A549 (cell line): ENCODE data around the gene FILIP1L. TPM values are rescaled to one million over a fixed set of nuclear protein-coding genes. Genes with fewer than 3 reads are reported as not detected.

ENCODE experiments used
- ATAC-seq, 2 experiments: fragments of 200-7000 bp in 1 of 2; fragments of >200 bp in 1 of 2; cut with Nextera tagmentation in 1 of 2; cut with Tn5 transposase in 1 of 2; 3 replicates each; pipeline versions ENCODE4 v1.8.0 to v1.9.1; 2018 to 2020; ENCODE audit warnings: mild to moderate bottlenecking in 1 of 2, moderate library complexity in 1 of 2
- CTCF ChIA-PET: fragments of 300-600 bp; sonication (Branson Sonifier 250); formaldehyde crosslinking; extraction: SDS; loops from one replicate; lab custom pipeline; 2021; ENCODE audit warnings: antibody characterized with exemption, inconsistent platforms; lab: Yijun Ruan, JAX
- POLR2A ChIA-PET: fragments of 350-600 bp; formaldehyde crosslinking; extraction: SDS; loops from one replicate; lab custom pipeline; 2021; ENCODE audit warnings: antibody characterized with exemption, inconsistent platforms; lab: Yijun Ruan, JAX
- DNase-seq, 2 experiments: peaks; one replicate each; pipeline versions ENCODE4 v3.0.0 to v3.0.0-alpha.2; 2011 to 2016; ENCODE audit warnings: low read depth in 1 of 2, low spot score in 1 of 2
- FAIRE-seq: peaks from 2 replicates; lab custom pipeline; 2011; peaks lifted over from hg19 to GRCh38; lab: Jason Lieb, UNC
- H3K27ac ChIP-seq, 2 experiments: fragments of >200 bp; sonication (Bioruptor Twin); formaldehyde crosslinking; 3 replicates each; pipeline ENCODE4 v1.5.1; 2016 to 2017
- H3K4me1 ChIP-seq: fragments of >200 bp; sonication (Bioruptor Twin); formaldehyde crosslinking; 3 replicates; pipeline ENCODE4 v1.6.1; 2016
- H3K4me2 ChIP-seq: fragments of >200 bp; sonication (Bioruptor Twin); formaldehyde crosslinking; 3 replicates; pipeline ENCODE4 v1.6.1; 2016
- H3K4me3 ChIP-seq: fragments of >200 bp; sonication (Bioruptor Twin); formaldehyde crosslinking; 3 replicates; pipeline ENCODE4 v1.5.1; 2016
- H3K9me3 ChIP-seq: fragments of >200 bp; sonication (Bioruptor Twin); formaldehyde crosslinking; 3 replicates; pipeline ENCODE4 v1.6.1; 2016
- CHD4 ChIP-seq: fragments of 200-600 bp; sonication (generic); IDR thresholded peaks from 2 replicates; pipeline ENCODE4 v1.6.1; 2016; ENCODE audit warnings: antibody characterized with exemption, mild to moderate bottlenecking, borderline replicate concordance
- FOSL2 ChIP-seq, 2 experiments: fragments of 450-650 bp in 1 of 2; fragments of >200 bp in 1 of 2; sonication (Bioruptor Twin) in 1 of 2; formaldehyde crosslinking; IDR thresholded peaks; 2 replicates each; pipeline versions ENCODE4 v1.5.0 to v1.6.1; 2016 to 2020; ENCODE audit warnings: mild to moderate bottlenecking in 1 of 2, moderate library complexity in 1 of 2
- HEYL ChIP-seq: fragments of 250-450 bp; sonication (Bioruptor Pico); IDR thresholded peaks from 2 replicates; pipeline ENCODE4 v1.8.0; 2021; ENCODE audit warnings: mild to moderate bottlenecking, moderate library complexity
- HOXA7 ChIP-seq: fragments of 250-450 bp; sonication (Bioruptor Pico); IDR thresholded peaks from 2 replicates; pipeline ENCODE4 v1.5.0; 2020; ENCODE audit warnings: mild to moderate bottlenecking, moderate library complexity
- HOXB13 ChIP-seq: fragments of 250-450 bp; sonication (Bioruptor Pico); IDR thresholded peaks from 2 replicates; pipeline ENCODE4 v1.5.0; 2020; ENCODE audit warnings: low read depth, mild to moderate bottlenecking, moderate library complexity
- JUNB ChIP-seq: fragments of >200 bp; sonication (Bioruptor Twin); formaldehyde crosslinking; IDR thresholded peaks from 2 replicates; pipeline ENCODE4 v1.6.1; 2016
- MAFK ChIP-seq: fragments of 450-650 bp; IDR thresholded peaks from 2 replicates; pipeline ENCODE4 v1.6.1; 2014; ENCODE audit not compliant: partially characterized antibody
- MYC ChIP-seq: IDR thresholded peaks from 2 replicates; pipeline ENCODE4 v1.6.1; 2012; ENCODE audit warnings: mild to moderate bottlenecking, inconsistent platforms, low read length, improper control_type of control experiment, borderline replicate concordance
- NFE2L2 ChIP-seq: fragments of 150-350 bp; conservative IDR thresholded peaks from 2 replicates; pipeline ENCODE4 v1.6.1; 2014; ENCODE audit warnings: low read length
- POLR2A ChIP-seq: IDR thresholded peaks from 2 replicates; pipeline ENCODE4 v1.6.1; 2012; ENCODE audit warnings: mild to moderate bottlenecking, low read length
- POLR2AphosphoS2 ChIP-seq: conservative IDR thresholded peaks from 2 replicates; pipeline ENCODE4 v1.6.1; 2012; ENCODE audit warnings: low read length, improper control_type of control experiment, inconsistent platforms
- RAD21 ChIP-seq, 2 experiments: fragments of >200 bp in 1 of 2; sonication (Bioruptor Twin) in 1 of 2; formaldehyde crosslinking in 1 of 2; IDR thresholded peaks in 1 of 2; conservative IDR thresholded peaks in 1 of 2; 2 replicates in 1 of 2; 3 replicates in 1 of 2; pipeline ENCODE4 v1.6.1; 2012 to 2018; ENCODE audit warnings: inconsistent platforms in 1 of 2
- RARB ChIP-seq: fragments of 250-450 bp; sonication (Bioruptor Pico); IDR thresholded peaks from 2 replicates; pipeline ENCODE4 v1.8.0; 2021; ENCODE audit warnings: mild to moderate bottlenecking, moderate library complexity
- RCOR1 ChIP-seq: fragments of 150-350 bp; IDR thresholded peaks from 2 replicates; pipeline ENCODE4 v1.6.1; 2014; ENCODE audit warnings: antibody characterized with exemption, low read length, low read depth
- RNF2 ChIP-seq: fragments of 200-600 bp; sonication (generic); IDR thresholded peaks from 2 replicates; pipeline ENCODE4 v1.6.1; 2016; ENCODE audit warnings: low read depth, mild to moderate bottlenecking, antibody characterized with exemption, moderate library complexity, borderline replicate concordance
- WGBS: methylation state at CpG from one replicate; pipeline ENCODE4 v1.1.6; 2017; ENCODE audit errors: missing lambda C conversion rate; 5-methylcytosine and 5-hydroxymethylcytosine counted together
- polyA plus RNA-seq, 4 experiments: library from polyadenylated mRNA; depleted of rRNA in 3 of 4; stranded (reverse); fragments of >200 nt; fragmentation: RNase III in 1 of 4; extraction: RNeasy Plus Mini Kit Qiagen cat#74134 plus additional on column Dnase treatment in 1 of 4; gene quantifications; 2 replicates in 3 of 4; 3 replicates in 1 of 4; pipeline ENCODE4 v1.2.3, GENCODE V29; 2011 to 2017
- TF ChIP-seq, protein P1 (sequence below): fragments of 450-650 bp; IDR thresholded peaks from 2 replicates; pipeline ENCODE4 v1.6.1; 2014; ENCODE audit warnings: antibody characterized with exemption
- TF ChIP-seq, protein P2 (sequence below): fragments of >200 bp; sonication (Bioruptor Twin); formaldehyde crosslinking; IDR thresholded peaks from 3 replicates; pipeline ENCODE4 v1.5.1; 2016
- TF ChIP-seq, protein P3 (sequence below): IDR thresholded peaks from 2 replicates; pipeline ENCODE4 v1.6.1; 2012; ENCODE audit warnings: low read depth, borderline replicate concordance
- TF ChIP-seq, protein P4 (sequence below): fragments of 200-600 bp; sonication (generic); IDR thresholded peaks from 2 replicates; pipeline ENCODE4 v1.6.1; 2016; ENCODE audit warnings: antibody characterized with exemption, mild to moderate bottlenecking, moderate library complexity
- TF ChIP-seq, protein P5 (sequence below): IDR thresholded peaks from 2 replicates; pipeline ENCODE4 v1.6.1; 2012
- TF ChIP-seq, protein P6 (sequence below): fragments of >200 bp; sonication (Bioruptor Twin); formaldehyde crosslinking; IDR thresholded peaks from 3 replicates; pipeline ENCODE4 v1.6.1; 2016
- TF ChIP-seq, protein P7 (sequence below): fragments of 150-350 bp; IDR thresholded peaks from 2 replicates; pipeline ENCODE4 v1.6.1; 2014; ENCODE audit warnings: low read depth, mild to moderate bottlenecking, low read length

Gene FILIP1L
- polyA plus RNA-seq, 2 of the 4 experiments (the other 2 are of a cell fraction): 0.19 to 0.45 TPM

DNA sequence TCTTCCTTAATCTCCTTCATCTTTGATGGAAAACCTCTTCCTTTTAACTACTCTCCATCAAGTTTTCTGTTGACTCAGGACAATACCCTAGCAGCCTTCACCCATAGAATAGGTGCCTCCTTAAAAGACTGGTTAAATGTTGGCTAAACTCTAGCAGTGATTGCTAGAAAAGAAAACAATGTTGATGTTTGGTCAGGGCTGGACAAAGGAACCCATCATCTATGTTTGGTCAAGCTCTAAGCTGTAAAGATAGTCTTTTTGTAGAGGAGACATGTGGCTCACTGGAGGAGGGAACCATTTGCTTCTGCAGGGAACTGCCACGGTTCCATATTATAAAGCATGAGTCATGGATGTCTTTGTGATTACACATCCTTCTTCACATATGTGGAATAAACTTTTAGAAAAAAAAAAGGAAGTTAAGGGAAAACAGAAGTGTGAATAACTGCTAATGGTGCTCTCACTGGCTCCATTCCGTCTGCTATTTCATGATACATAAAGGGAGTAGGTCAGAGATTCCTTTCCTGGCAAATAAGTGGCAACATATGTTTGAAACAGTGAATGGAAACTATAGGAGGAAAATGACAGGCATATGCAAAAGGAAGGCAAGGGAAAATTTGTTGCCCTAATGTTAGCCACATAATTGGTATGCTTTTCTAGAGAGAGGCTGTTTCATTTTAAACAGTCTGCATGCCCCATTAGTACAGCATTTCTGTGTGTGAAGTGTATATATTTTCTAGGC is 218.4 kb downstream of the FILIP1L start:
- H3K4me3 ChIP-seq: no peak overlapping the region
- H3K9me3 ChIP-seq: no peaks in the 10 kb centered on the region
- CTCF ChIA-PET: interaction anchor here (0.6 to 1.2 kb wide), 2 partner anchors 14 to 96 kb away, joined by 3 read pairs; no protein-coding TSS in a partner anchor
- POLR2A ChIA-PET: no interaction called here
- ATAC-seq: peak; percentile 82 to 90; a peak in 5 of 6 replicates
- WGBS: 5% methylated on average over 2 of the region's 2 CpGs
- peaks cover 21% of the 10 kb centered on the region for H3K4me1 ChIP-seq
- FAIRE-seq: no peak
- no peak for TF ChIP-seq HOXB13 (CRISPR knock-in tag)
- TF ChIP-seq JUNB: peak; percentile 62
- TF ChIP-seq MYC: no peak
- TF ChIP-seq RARB (CRISPR knock-in tag): no peak
- TF ChIP-seq RAD21 (conservative IDR thresholded peaks at IDR 0.05 in 1 of 2, IDR thresholded peaks at IDR 0.05 in 1 of 2): no peak
- TF ChIP-seq, protein P1, sequence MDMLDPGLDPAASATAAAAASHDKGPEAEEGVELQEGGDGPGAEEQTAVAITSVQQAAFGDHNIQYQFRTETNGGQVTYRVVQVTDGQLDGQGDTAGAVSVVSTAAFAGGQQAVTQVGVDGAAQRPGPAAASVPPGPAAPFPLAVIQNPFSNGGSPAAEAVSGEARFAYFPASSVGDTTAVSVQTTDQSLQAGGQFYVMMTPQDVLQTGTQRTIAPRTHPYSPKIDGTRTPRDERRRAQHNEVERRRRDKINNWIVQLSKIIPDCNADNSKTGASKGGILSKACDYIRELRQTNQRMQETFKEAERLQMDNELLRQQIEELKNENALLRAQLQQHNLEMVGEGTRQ: no peak
- TF ChIP-seq, protein P2, sequence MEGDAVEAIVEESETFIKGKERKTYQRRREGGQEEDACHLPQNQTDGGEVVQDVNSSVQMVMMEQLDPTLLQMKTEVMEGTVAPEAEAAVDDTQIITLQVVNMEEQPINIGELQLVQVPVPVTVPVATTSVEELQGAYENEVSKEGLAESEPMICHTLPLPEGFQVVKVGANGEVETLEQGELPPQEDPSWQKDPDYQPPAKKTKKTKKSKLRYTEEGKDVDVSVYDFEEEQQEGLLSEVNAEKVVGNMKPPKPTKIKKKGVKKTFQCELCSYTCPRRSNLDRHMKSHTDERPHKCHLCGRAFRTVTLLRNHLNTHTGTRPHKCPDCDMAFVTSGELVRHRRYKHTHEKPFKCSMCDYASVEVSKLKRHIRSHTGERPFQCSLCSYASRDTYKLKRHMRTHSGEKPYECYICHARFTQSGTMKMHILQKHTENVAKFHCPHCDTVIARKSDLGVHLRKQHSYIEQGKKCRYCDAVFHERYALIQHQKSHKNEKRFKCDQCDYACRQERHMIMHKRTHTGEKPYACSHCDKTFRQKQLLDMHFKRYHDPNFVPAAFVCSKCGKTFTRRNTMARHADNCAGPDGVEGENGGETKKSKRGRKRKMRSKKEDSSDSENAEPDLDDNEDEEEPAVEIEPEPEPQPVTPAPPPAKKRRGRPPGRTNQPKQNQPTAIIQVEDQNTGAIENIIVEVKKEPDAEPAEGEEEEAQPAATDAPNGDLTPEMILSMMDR: no peak
- TF ChIP-seq, protein P3, sequence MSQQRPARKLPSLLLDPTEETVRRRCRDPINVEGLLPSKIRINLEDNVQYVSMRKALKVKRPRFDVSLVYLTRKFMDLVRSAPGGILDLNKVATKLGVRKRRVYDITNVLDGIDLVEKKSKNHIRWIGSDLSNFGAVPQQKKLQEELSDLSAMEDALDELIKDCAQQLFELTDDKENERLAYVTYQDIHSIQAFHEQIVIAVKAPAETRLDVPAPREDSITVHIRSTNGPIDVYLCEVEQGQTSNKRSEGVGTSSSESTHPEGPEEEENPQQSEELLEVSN: no peak
- TF ChIP-seq, protein P4, sequence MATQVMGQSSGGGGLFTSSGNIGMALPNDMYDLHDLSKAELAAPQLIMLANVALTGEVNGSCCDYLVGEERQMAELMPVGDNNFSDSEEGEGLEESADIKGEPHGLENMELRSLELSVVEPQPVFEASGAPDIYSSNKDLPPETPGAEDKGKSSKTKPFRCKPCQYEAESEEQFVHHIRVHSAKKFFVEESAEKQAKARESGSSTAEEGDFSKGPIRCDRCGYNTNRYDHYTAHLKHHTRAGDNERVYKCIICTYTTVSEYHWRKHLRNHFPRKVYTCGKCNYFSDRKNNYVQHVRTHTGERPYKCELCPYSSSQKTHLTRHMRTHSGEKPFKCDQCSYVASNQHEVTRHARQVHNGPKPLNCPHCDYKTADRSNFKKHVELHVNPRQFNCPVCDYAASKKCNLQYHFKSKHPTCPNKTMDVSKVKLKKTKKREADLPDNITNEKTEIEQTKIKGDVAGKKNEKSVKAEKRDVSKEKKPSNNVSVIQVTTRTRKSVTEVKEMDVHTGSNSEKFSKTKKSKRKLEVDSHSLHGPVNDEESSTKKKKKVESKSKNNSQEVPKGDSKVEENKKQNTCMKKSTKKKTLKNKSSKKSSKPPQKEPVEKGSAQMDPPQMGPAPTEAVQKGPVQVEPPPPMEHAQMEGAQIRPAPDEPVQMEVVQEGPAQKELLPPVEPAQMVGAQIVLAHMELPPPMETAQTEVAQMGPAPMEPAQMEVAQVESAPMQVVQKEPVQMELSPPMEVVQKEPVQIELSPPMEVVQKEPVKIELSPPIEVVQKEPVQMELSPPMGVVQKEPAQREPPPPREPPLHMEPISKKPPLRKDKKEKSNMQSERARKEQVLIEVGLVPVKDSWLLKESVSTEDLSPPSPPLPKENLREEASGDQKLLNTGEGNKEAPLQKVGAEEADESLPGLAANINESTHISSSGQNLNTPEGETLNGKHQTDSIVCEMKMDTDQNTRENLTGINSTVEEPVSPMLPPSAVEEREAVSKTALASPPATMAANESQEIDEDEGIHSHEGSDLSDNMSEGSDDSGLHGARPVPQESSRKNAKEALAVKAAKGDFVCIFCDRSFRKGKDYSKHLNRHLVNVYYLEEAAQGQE: no peak
- TF ChIP-seq, protein P5, sequence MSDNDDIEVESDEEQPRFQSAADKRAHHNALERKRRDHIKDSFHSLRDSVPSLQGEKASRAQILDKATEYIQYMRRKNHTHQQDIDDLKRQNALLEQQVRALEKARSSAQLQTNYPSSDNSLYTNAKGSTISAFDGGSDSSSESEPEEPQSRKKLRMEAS: peak; percentile 52
- peak; percentile 54; the same call in 1 of the 2 replicates for TF ChIP-seq FOSL2 (IDR thresholded peaks at IDR 0.05)
- TF ChIP-seq FOSL2 (CRISPR knock-in tag; IDR thresholded peaks at IDR 0.05): peak; percentile 87
- TF ChIP-seq, all 56 proteins: peak for 3
- Histone ChIP-seq H3K27ac (peak overlapping the region in 1 of 2 experiments; percentile 62; a peak in 3 of 6 replicates), H3K4me2 (peak overlapping the region; percentile 55)
- peak; percentile 28 to 48 for DNase-seq

DNA sequence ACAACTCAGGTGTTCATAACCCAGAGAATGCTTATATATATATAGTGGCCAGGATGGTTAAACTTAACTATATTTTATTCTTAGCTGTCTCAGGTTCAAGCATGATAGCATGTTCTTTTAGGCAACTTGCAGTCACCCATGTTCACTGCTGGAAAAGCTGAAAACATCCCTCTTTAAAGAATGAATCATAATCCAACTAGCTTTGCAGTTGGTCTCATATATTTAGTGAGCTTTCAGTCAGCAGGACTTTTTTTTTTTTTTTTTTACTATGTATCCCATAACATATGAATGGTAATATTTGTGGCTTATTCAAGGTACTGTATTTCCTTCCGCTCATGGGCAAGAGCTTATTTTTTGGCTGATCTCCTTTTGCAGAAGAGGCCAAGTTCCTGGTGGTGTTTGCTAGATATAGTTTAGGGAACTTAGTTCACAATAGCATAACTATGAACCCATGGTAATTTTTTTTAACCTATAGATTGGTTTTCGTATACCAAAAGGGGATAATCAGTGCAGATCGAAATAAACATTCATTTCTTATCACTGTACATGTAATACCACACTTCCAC is 219.1 kb downstream of the FILIP1L start:
- FAIRE-seq (no peak), ATAC-seq (no peak), DNase-seq (no peak)
- Histone ChIP-seq H3K4me3 (no peak overlapping the region), H3K9me3 (no peaks in the 10 kb centered on the region), H3K27ac (peak overlapping the region in 1 of 2 experiments; percentile 62; a peak in 2 of 6 replicates), H3K4me1 (peaks cover 17% of the 10 kb centered on the region), H3K4me2 (peak overlapping the region; percentile 55; the same call in 2 of the 3 replicates)
- CTCF ChIA-PET: interaction anchor here (1.0 to 2.5 kb wide), 3 partner anchors 14 to 146 kb away, joined by 3 to 8 read pairs (median 3); no protein-coding TSS in a partner anchor
- POLR2A ChIA-PET: no interaction called here
- WGBS: 80% methylated on average over 3 of the region's 3 CpGs
- TF ChIP-seq NFE2L2 (no peak), CHD4 (no peak), RCOR1 (no peak), HEYL (no peak), HOXA7 (CRISPR knock-in tag) (no peak), FOSL2 (IDR thresholded peaks at IDR 0.05) (no peak), FOSL2 (CRISPR knock-in tag; IDR thresholded peaks at IDR 0.05) (no peak), MAFK (no peak), POLR2A (no peak), POLR2AphosphoS2 (no peak), RNF2 (no peak)
- TF ChIP-seq, protein P6, sequence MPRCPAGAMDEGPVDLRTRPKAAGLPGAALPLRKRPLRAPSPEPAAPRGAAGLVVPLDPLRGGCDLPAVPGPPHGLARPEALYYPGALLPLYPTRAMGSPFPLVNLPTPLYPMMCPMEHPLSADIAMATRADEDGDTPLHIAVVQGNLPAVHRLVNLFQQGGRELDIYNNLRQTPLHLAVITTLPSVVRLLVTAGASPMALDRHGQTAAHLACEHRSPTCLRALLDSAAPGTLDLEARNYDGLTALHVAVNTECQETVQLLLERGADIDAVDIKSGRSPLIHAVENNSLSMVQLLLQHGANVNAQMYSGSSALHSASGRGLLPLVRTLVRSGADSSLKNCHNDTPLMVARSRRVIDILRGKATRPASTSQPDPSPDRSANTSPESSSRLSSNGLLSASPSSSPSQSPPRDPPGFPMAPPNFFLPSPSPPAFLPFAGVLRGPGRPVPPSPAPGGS: no peak
- TF ChIP-seq, protein P5: no peak
- TF ChIP-seq, protein P7, sequence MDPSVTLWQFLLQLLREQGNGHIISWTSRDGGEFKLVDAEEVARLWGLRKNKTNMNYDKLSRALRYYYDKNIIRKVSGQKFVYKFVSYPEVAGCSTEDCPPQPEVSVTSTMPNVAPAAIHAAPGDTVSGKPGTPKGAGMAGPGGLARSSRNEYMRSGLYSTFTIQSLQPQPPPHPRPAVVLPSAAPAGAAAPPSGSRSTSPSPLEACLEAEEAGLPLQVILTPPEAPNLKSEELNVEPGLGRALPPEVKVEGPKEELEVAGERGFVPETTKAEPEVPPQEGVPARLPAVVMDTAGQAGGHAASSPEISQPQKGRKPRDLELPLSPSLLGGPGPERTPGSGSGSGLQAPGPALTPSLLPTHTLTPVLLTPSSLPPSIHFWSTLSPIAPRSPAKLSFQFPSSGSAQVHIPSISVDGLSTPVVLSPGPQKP: no peak
